HUDEP-2 (cell line): ENCODE data around the gene BLVRA.
A peak's percentile ranks its signal among the peaks of the same experiment; 100 is the strongest.

Experiments
- DNase-seq, 76 experiments: peaks; one replicate each; lab custom pipeline; 2025; ENCODE audit not compliant: unreplicated experiment in 76 of 76; lab: John Stamatoyannopoulos, UW

Gene BLVRA

DNA sequence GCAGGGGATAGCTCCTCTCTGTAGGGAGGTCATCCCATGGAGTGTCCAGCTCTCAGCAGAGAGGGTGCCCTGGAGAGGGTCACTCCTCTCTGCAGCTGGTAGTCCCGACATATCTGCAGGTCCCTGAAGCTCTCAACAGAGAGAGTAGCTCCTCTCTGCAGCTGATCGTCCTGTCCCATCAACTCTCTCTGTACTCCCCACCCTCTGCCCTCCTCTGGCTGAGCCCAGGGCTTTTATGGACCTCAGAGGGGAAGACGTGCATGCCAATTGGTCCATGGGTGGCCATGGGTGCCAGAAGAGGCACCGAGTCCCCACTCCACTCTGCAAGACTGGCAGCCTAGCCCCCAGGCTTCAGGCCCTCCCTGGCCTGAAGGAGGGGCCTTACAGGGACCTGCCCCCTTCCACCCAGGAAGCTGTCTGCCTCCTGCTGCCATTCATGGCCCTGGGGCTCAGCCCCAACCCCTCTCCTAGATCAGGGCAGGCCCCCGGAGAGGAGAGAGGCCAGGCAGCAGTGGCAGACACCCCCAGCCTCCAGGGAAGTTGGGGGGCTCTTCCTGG is 9.0 kb upstream of the BLVRA start:
- DNase-seq, result no peak

DNA sequence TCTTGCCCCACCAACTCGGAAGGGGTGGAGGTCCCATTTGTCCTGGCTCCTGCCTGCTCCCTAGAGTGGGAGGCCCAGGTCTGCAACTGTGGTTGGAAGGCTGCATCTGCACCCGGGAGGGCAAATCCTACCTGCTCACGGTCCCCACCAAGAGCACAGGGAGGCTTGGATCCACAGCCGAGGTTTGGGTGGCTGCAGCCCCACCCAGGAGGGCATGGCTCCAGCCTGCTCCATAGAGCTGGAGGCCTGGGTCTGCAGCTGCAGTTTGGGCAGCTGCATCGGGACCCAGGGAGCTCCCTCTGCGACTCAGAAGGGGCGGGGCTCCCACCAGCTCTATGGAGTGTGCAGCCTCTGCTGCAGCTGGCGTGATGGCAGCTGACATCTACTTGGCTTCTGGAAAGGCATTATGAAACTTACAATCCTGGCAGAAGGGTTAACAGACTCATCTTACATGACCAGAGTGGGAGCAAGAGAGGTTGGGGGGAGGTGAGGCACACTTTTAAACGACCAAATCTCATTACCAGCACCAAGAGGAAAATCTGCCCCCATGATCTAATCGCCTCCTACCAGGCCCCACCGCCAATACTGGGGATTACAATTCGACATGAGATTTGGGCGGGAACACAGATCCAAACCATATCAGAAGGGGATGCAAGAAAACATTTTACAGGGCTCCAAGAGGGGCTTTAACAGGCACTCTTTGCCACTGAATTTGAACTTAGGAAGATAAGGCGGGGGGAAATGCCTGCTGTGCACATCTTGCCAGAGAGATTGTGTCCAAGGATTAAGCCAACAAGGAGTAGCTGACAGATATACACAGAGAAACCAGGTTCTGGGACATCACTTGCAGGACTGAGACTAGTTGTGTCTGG is 8.2 kb upstream of the BLVRA start:
- DNase-seq, result peak in 67 of 76 experiments; percentile 10 to 79 (median 52)

DNA sequence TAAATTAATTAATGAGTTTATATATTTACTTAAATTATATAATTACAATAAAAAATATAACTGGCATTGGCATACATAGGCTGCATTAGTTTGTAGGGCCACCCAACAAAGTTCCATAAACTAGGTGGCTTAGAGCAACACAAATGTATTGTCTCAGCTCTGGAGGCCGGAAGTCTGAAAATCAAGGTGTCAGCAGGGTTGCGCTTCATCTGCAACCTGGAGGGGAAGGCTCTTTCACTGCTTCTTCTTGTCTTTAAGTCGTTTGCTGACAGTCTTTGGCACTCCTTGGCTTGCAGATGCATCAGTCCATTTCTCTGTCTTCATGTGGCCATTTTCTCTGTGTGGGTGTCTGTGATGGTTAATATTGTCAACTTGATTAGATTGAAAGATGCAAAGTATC is 6.1 kb upstream of the BLVRA start:
- DNase-seq, result no peak

GRCh38 chr7:43753271-43753810 is 5.1 kb upstream of the BLVRA start:
- no peak for DNase-seq

GRCh38 chr7:43753843-43754242 is 4.6 kb upstream of the BLVRA start:
- no peak for DNase-seq

GRCh38 chr7:43754596-43754995 is 3.9 kb upstream of the BLVRA start:
- DNase-seq, result no peak

DNA sequence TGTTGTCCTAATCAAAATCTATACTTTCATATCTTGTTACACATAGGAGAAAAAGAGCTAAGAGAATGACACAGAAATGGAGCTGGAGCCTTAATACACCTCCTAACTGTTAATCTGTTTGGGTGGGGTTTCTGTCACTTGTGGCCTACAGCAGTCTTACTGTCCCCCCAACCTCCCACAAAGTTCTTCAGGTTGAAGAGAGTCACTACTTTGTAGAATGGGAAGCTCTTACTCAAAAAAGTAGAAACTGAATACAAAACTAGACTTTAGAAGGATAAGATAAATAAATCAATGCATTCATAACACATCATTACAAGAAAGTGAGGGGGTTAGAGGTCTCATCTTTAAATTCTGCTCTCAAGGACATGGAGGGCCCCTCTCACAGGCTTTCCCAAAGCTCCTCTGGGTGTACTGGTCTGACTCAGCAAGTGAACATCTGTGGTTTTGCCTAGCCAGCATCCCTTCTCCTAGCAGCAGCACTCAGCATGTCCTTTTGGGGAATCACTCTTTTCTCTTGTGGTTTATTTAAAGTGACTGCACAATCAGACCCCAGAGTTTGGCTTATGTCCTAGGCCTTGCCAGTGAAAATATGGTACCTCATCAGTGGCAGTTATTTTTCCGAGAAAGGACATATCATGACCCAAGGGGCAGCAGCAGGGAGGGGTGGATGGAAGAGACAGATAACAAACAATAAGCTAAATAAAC is 2.0 kb upstream of the BLVRA start:
- peak in 72 of 76 experiments; percentile 24 to 92 (median 64) for DNase-seq

DNA sequence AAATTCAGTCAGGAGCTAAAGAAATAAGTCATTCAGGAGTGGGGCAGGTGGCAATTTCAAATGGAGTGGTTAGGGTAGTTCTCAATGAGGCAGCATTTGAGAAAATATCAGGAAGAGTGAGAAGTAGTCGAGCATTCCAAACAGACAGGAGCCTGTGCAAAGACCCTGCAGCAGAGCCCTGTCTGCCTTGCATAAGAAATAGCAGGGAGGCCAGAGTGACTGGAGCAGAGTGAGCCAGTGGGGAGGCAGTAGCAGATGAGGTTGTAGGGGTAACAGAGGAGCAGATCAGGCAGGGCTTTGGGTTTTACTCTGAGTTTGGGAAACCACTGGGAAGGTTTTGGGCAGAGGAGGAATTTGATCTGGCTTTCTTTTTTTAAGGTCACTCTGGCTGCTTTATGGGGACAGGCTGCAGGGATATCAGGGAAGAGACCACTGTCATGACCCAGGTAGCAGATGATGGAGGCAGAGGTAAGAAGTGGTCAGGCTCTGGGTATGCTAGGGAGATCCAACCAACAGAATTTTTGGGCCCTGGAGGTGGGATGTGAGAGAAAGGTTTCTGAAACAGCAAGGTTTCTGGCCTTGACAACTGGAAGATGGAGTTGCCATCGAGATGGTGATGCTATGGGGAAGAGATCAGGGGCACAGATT is 1.3 kb upstream of the BLVRA start:
- DNase-seq, result peak in 26 of 76 experiments; percentile 6 to 74 (median 51)

DNA sequence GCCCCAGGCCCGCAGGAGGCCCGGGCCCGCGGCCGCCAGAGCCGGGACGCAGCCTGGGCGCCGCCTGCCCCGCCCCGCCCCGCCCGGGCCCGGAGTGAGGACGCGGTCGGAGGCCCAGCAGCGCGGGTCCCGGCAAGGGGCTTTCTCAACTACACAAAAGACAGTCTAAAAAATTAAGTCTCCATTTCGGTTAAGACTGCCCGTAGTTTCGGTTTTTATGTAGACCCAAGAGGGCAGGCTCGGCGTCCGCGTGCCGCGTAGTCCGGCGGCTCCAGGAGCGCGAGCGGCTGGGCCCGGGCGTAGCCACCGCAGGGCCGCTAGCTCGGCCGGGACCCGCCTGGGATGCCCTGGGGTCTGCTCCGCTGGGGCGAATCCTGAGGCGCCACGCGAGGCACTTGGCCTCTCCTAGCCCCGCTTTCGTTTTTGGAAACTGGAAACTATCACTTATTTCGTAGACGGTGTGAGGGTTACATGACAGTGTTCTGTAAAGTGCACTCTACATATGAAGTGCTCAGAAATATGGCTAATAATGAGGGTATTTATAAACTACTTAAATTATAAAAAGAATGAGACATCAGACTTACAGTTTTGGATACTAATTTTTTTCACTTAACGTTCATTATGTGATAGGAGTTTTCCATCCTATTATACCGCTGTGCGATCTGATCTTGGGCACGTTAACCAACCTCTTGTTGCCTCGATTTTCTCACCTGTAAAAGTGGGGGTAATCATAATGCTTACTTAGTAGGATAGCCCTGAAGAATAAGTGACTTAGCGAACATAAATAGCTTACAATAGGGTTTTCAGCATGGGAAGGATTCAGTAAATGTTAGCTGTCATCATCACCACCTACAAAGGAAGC is 573 bp downstream of the BLVRA start:
- peak in 32 of 76 experiments; percentile 15 to 63 (median 37) for DNase-seq

- no peak for DNase-seq
These were observed 2.4 kb downstream of the BLVRA start for GRCh38 chr7:43760861-43761260.

GRCh38 chr7:43761382-43761781 is 2.9 kb downstream of the BLVRA start:
- DNase-seq, result no peak

GRCh38 chr7:43761938-43762692 is 3.6 kb downstream of the BLVRA start:
- no peak for DNase-seq

GRCh38 chr7:43763183-43763582 is 4.7 kb downstream of the BLVRA start:
- no peak for DNase-seq

DNA sequence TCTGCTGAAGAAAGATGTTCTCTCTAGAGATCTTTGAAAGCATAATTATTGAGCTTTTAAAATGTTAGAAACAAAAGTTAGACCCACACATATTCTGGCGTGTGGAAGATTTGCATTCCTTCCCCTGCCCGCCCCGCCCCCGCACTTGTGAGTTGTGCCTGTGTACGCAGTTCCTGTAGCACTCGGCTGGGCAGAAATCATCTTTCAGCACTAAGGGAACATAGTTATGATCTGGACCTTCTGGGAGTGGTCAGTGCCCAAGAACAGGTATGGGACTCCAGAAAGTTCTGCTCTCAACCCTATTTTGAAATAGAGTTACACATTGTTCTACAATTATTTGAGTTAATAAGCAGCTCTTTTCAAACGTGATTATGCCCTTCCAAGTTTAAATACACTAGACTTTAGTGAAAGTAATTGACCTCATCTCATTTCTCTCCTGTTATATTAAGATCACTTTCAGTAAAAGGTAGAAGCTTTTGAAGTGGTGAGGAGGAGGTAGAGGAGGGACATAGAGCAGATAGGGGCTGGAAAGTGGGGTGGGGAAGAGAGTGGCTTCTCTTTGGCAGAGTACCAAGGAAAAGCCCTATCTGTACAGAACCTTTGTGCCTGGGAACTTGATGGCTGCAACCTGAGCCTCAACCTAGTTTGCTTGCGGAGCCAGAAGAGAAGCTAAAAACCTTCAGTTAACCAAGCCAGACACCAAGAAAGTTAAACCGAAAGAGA is 5.7 kb downstream of the BLVRA start:
- DNase-seq, result peak in 71 of 76 experiments; percentile 13 to 85 (median 58)

GRCh38 chr7:43764807-43765491 is 6.5 kb downstream of the BLVRA start:
- DNase-seq, result peak in 3 of 76 experiments; percentile 18 to 47 (median 45)

GRCh38 chr7:43766564-43766963 is 8.1 kb downstream of the BLVRA start:
- DNase-seq, result peak in 70 of 76 experiments; percentile 9 to 78 (median 51)

- DNase-seq, result no peak
These were observed 8.8 kb downstream of the BLVRA start for GRCh38 chr7:43767311-43767710.
